Measurements from ENCODE around the gene LTBP1.

LTBP1 gene

GRCh38 chr2:33287507-33288005, 340.8 kb downstream of the LTBP1 start:
- H3K4me3 ChIP-seq (ENCODE audit: low read depth, low read length) = no peak overlapping the region

- H3K4me3 ChIP-seq (ENCODE audit: low read depth, low read length) = no peak overlapping the region
Measured at GRCh38 chr2:33288011-33288410, 341.3 kb downstream of the LTBP1 start.

GRCh38 chr2:33289961-33290360, 343.2 kb downstream of the LTBP1 start:
- no peak overlapping the region for H3K4me3 ChIP-seq (ENCODE audit: low read depth, low read length)

GRCh38 chr2:33291278-33292013, 344.7 kb downstream of the LTBP1 start:
- no peak overlapping the region for H3K4me3 ChIP-seq (ENCODE audit: low read depth, low read length)

GRCh38 chr2:33292063-33292462, 345.3 kb downstream of the LTBP1 start:
- no peak overlapping the region for H3K4me3 ChIP-seq (ENCODE audit: low read depth, low read length)

GRCh38 chr2:33292981-33293595, 346.3 kb downstream of the LTBP1 start:
- no peak overlapping the region for H3K4me3 ChIP-seq (ENCODE audit: low read depth, low read length)

- no peak overlapping the region for H3K4me3 ChIP-seq (ENCODE audit: low read depth, low read length)
Measured at GRCh38 chr2:33298233-33298632, 351.5 kb downstream of the LTBP1 start.

GRCh38 chr2:33301355-33301754, 354.6 kb downstream of the LTBP1 start:
- H3K4me3 ChIP-seq (ENCODE audit: low read depth, low read length) = no peak overlapping the region

- no peak overlapping the region for H3K4me3 ChIP-seq (ENCODE audit: low read depth, low read length)
Measured at GRCh38 chr2:33302348-33302747, 355.6 kb downstream of the LTBP1 start.

- no peak overlapping the region for H3K4me3 ChIP-seq (ENCODE audit: low read depth, low read length)
Measured at GRCh38 chr2:33304032-33304864, 357.5 kb downstream of the LTBP1 start.

GRCh38 chr2:33307659-33308270, 361.0 kb downstream of the LTBP1 start:
- no peak overlapping the region for H3K4me3 ChIP-seq (ENCODE audit: low read depth, low read length)

GRCh38 chr2:33312355-33312754, 365.6 kb downstream of the LTBP1 start:
- no peak overlapping the region for H3K4me3 ChIP-seq (ENCODE audit: low read depth, low read length)

- no peak overlapping the region for H3K4me3 ChIP-seq (ENCODE audit: low read depth, low read length)
Measured at GRCh38 chr2:33313039-33313438, 366.3 kb downstream of the LTBP1 start.

- H3K4me3 ChIP-seq (ENCODE audit: low read depth, low read length) = no peak overlapping the region
Measured at GRCh38 chr2:33314541-33314940, 367.8 kb downstream of the LTBP1 start.

GRCh38 chr2:33316328-33316727, 369.6 kb downstream of the LTBP1 start:
- no peak overlapping the region for H3K4me3 ChIP-seq (ENCODE audit: low read depth, low read length)

GRCh38 chr2:33317369-33318007, 370.7 kb downstream of the LTBP1 start:
- no peak overlapping the region for H3K4me3 ChIP-seq (ENCODE audit: low read depth, low read length)

GRCh38 chr2:33318456-33318855, 371.7 kb downstream of the LTBP1 start:
- H3K4me3 ChIP-seq (ENCODE audit: low read depth, low read length) = no peak overlapping the region

- no peak overlapping the region for H3K4me3 ChIP-seq (ENCODE audit: low read depth, low read length)
Measured at GRCh38 chr2:33320573-33320972, 373.8 kb downstream of the LTBP1 start.

- H3K4me3 ChIP-seq (ENCODE audit: low read depth, low read length) = no peak overlapping the region
Measured at GRCh38 chr2:33321236-33321771, 374.6 kb downstream of the LTBP1 start.

GRCh38 chr2:33321876-33322483, 375.2 kb downstream of the LTBP1 start:
- H3K4me3 ChIP-seq (ENCODE audit: low read depth, low read length) = no peak overlapping the region
